SK-N-MC (cell line): Measurements from ENCODE around the gene ARHGAP33.

ENCODE experiments used
- EZH2 ChIP-seq: fragments of 200-600 bp; sonication (generic); IDR thresholded peaks from one replicate; pipeline ENCODE4 v1.6.1; 2017; ENCODE audit warnings: antibody characterized with exemption
- FOXP2 ChIP-seq: optimal IDR thresholded peaks from 2 replicates; pipeline ENCODE3; 2011; ENCODE audit warnings: mild to moderate bottlenecking, moderate library complexity; ENCODE audit not compliant: insufficient read depth; ENCODE audit errors: extremely low read length, control extremely low read depth
- POLR2AphosphoS5 ChIP-seq: IDR thresholded peaks from 2 replicates; pipeline ENCODE4 v1.6.1; 2012; ENCODE audit warnings: mild to moderate bottlenecking, low read depth, low read length, borderline replicate concordance

DNA sequence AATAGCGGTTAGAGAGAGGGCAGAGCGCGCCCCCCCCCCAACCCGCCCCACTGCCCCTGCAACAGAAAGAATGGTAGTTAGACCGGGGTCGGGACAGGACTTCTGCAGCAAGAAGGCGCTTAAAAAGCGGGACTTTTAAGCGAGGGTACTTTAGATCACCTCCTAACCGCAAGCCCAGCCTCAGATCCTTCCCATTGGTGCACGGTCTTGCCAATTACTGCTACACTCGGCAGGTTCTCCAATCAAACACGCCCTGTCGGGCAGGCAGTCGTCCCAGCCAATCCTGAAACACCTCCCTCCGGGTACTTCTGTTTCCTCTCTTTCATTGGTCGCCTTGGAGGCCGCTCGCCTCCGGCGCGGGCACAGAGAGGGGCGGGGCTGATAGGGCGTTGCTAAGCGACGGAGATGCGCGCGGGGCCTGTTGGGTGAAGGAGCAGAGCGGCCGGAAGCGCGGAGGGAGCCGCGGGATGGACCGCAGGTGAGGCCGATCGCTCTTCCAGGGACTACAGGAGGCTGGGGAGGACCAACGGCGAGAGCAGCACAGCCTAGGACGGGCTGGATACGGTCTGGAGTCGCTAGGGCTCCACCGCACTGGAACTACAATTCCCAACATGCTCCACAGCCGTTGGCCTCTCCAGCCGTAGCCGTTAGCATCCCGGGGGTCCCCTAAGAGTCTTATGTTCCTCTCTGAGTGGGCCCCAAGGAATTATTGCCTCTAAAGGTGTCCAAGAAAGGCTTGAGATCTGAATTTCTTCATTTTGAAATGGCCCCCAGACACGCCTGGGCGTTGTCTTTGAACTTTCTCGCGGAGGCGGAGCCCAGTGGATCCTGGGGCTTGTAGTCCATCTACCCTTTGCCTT lies 17.4 kb upstream of the ARHGAP33 start, which contains the start of gene PROSER3:
- TF ChIP-seq EZH2 (no peak), POLR2AphosphoS5 (peak; percentile 56; the same call in 1 of the 2 replicates), FOXP2 (no peak)
